Panc1 (cell line): ENCODE results near the gene ADAM33. TPM values are rescaled to one million over a fixed set of nuclear protein-coding genes. Genes with fewer than 3 reads are reported as not detected.

Experiments used
- ATAC-seq: fragments of 200-7000 bp; cut with Tn5 transposase; 2 replicates; pipeline ENCODE4 v1.9.1; 2020; ENCODE audit warnings: mild to moderate bottlenecking, moderate library complexity
- Bru-seq: library from RNA; stranded (reverse); fragments of 400-500 nt; gene quantifications from one replicate; lab custom pipeline; 2021; lab: Mats Ljungman, UMichigan
- BruChase-seq, 2 experiments: library from RNA; stranded (reverse); fragments of 400-500 nt; gene quantifications; one replicate each; lab custom pipeline; 2021; lab: Mats Ljungman, UMichigan
- BruUV-seq: library from RNA; stranded (reverse); fragments of 400-500 nt; replicated peaks from 2 replicates; lab custom pipeline; 2021; lab: Mats Ljungman, UMichigan
- CTCF ChIA-PET: fragments of 300-600 bp; sonication (Branson Sonifier 250); formaldehyde crosslinking; loops from one replicate; lab custom pipeline; 2022; ENCODE audit warnings: antibody characterized with exemption; lab: Charles Lee
- POLR2A ChIA-PET: fragments of 300-600 bp; sonication (Branson Sonifier 250); formaldehyde crosslinking; loops from one replicate; lab custom pipeline; 2022; ENCODE audit warnings: antibody characterized with exemption; lab: Charles Lee
- DNase-seq: peaks from one replicate; pipeline ENCODE4 v3.0.0-alpha.2; 2010; ENCODE audit warnings: low read depth, low spot score
- H3K27ac ChIP-seq: 2 replicates; pipeline ENCODE4 v1.5.1; 2011; ENCODE audit warnings: mild to moderate bottlenecking, low read length, inconsistent platforms
- H3K27me3 ChIP-seq: fragments of 200-500 bp; sonication (Bioruptor generic); 2 replicates; pipeline ENCODE4 v1.6.0; 2014; ENCODE audit warnings: low read length, inconsistent platforms; ENCODE audit not compliant: control insufficient read depth, insufficient read depth
- H3K36me3 ChIP-seq: fragments of 200-500 bp; sonication (Bioruptor generic); 2 replicates; pipeline ENCODE4 v1.5.1; 2014; ENCODE audit warnings: inconsistent platforms, mild to moderate bottlenecking, low read length, moderate library complexity; ENCODE audit not compliant: control insufficient read depth, insufficient read depth
- H3K4me1 ChIP-seq: 2 replicates; pipeline ENCODE4 v1.5.1; 2011; ENCODE audit warnings: inconsistent platforms, mild to moderate bottlenecking, low read length, moderate library complexity; ENCODE audit not compliant: control insufficient read depth, insufficient read depth
- H3K4me3 ChIP-seq, 2 experiments: 2 replicates each; pipeline ENCODE4 v1.5.1; 2011 to 2012; ENCODE audit warnings: low read depth in 2 of 2, low read length in 2 of 2, mild to moderate bottlenecking in 2 of 2, inconsistent platforms in 1 of 2, moderate library complexity in 1 of 2
- H3K9me3 ChIP-seq: fragments of 200-500 bp; sonication (Bioruptor generic); 2 replicates; pipeline ENCODE4 v1.5.1; 2014; ENCODE audit warnings: low read depth, mild to moderate bottlenecking, inconsistent platforms, low read length, moderate library complexity; ENCODE audit not compliant: control insufficient read depth, insufficient read depth
- CTCF ChIP-seq: fragments of 450-650 bp; IDR thresholded peaks from 2 replicates; pipeline ENCODE4 v1.5.1; 2017; ENCODE audit warnings: mild to moderate bottlenecking
- POLR2AphosphoS5 ChIP-seq: IDR thresholded peaks from 2 replicates; pipeline ENCODE4 v1.6.1; 2012; ENCODE audit warnings: mild to moderate bottlenecking, low read depth, low read length, moderate library complexity
- REST ChIP-seq, 2 experiments: IDR thresholded peaks; 2 replicates each; pipeline ENCODE4 v1.6.1; 2011 to 2012; ENCODE audit warnings: low read depth in 2 of 2, control low read depth in 1 of 2, low read length in 1 of 2, mild to moderate bottlenecking in 1 of 2, moderate library complexity in 1 of 2; ENCODE audit not compliant: insufficient read depth in 1 of 2
- SIN3A ChIP-seq: IDR thresholded peaks from 2 replicates; pipeline ENCODE4 v1.6.1; 2012; ENCODE audit warnings: low read depth, mild to moderate bottlenecking, low read length, moderate library complexity, borderline replicate concordance; ENCODE audit not compliant: insufficient read depth
- TCF7L2 ChIP-seq: IDR thresholded peaks from 2 replicates; pipeline ENCODE4 v1.6.1; 2011; ENCODE audit warnings: mild to moderate bottlenecking, low read depth, low read length, inconsistent platforms
- in situ Hi-C: cut with HindIII; loops from 2 replicates; pipeline ENCODE4 v1.10.0; 2016; ENCODE audit warnings: low sequenced_read_pairs, low pct_unique_long_range_greater_than_20kb
- intact Hi-C: fragments of 100-400 bp; cut with micrococcal nuclease; formaldehyde crosslinking; loops from one replicate; pipeline ENCODE4 v1.10.0; 2022; ENCODE audit not compliant: unreplicated experiment
- long read RNA-seq: library from polyadenylated mRNA; unstranded; transcript quantifications from one replicate; pipeline ENCODE4 v2.0.0, GENCODE V29; 2021; ENCODE audit not compliant: unreplicated experiment
- polyA plus RNA-seq: library from polyadenylated mRNA; unstranded; fragments of >200 nt; gene quantifications from one replicate; pipeline ENCODE4 v1.2.1, GENCODE V29; 2012; ENCODE audit warnings: missing spikeins; ENCODE audit not compliant: insufficient read length
- total RNA-seq: library from RNA; stranded (reverse); gene quantifications from one replicate; pipeline ENCODE4 v1.2.1, GENCODE V29; 2021; ENCODE audit not compliant: unreplicated experiment

Gene ADAM33, protein sequence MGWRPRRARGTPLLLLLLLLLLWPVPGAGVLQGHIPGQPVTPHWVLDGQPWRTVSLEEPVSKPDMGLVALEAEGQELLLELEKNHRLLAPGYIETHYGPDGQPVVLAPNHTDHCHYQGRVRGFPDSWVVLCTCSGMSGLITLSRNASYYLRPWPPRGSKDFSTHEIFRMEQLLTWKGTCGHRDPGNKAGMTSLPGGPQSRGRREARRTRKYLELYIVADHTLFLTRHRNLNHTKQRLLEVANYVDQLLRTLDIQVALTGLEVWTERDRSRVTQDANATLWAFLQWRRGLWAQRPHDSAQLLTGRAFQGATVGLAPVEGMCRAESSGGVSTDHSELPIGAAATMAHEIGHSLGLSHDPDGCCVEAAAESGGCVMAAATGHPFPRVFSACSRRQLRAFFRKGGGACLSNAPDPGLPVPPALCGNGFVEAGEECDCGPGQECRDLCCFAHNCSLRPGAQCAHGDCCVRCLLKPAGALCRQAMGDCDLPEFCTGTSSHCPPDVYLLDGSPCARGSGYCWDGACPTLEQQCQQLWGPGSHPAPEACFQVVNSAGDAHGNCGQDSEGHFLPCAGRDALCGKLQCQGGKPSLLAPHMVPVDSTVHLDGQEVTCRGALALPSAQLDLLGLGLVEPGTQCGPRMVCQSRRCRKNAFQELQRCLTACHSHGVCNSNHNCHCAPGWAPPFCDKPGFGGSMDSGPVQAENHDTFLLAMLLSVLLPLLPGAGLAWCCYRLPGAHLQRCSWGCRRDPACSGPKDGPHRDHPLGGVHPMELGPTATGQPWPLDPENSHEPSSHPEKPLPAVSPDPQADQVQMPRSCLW
- total RNA-seq (0.62 TPM), Bru-seq, nascent RNA (percentile 20 among the genes with signal in this experiment), BruChase-seq, experiment 1, labeled RNA remaining after a 2-hour chase (percentile 14 among the genes with signal in this experiment), BruChase-seq, experiment 2, labeled RNA remaining after a 6-hour chase (percentile 24 among the genes with signal in this experiment)
- polyA plus RNA-seq = 1.1 TPM
- long read RNA-seq, partial matches to known transcripts = 0 of 3 reads
- long read RNA-seq, other reads (novel, unspliced or antisense) = 3 of 3 reads

- no peaks in the 10 kb centered on the region for H3K36me3 ChIP-seq
- no peaks in the 10 kb centered on the region for H3K27me3 ChIP-seq
- ChIA-PET CTCF (no interaction called here), POLR2A (interaction anchor here (0.6 kb wide), 2 partner anchors 7 to 101 kb away, joined by 3 to 4 read pairs; no protein-coding TSS in a partner anchor)
- no peaks in the 10 kb centered on the region for H3K9me3 ChIP-seq
- peak within 1 kb of the TSS; percentile 19 to 23 for H3K4me3 ChIP-seq
- intact Hi-C loops = no loop called here
- TF ChIP-seq SIN3A (no peak), POLR2AphosphoS5 (no peak), TCF7L2 (no peak), CTCF (no peak), REST (IDR thresholded peaks at IDR 0.05; ENCODE audit: insufficient read depth in 1 of 2, low read depth in 2 of 2, low read length in 1 of 2) (no peak)
- ATAC-seq = peak; percentile 41
- no peaks in the 10 kb centered on the region; the same call in 1 of the 2 replicates for H3K4me1 ChIP-seq
- DNase-seq = no peak
- in situ Hi-C loops = no loop called here
- H3K27ac ChIP-seq = no peak within 1 kb of the TSS
- no TSS peak for BruUV-seq
Measured at GRCh38 chr20:3681931-3682781, at the start of gene ADAM33. TSS of gene ADAM33 (minus strand) at chr20:3682010. CDS start at chr20:3682004, 6 bp downstream.
